ENCODE data around the gene TOMM70.

GRCh38 chr3:100325827-100326226, 75.1 kb downstream of the TOMM70 start:
- TF ChIP-seq USF2 (IDR thresholded peaks at IDR 0.05; ENCODE audit: borderline replicate concordance, low read depth, low read length), result no peak
- TF ChIP-seq NR2F1 (conservative IDR thresholded peaks at IDR 0.05), result no peak
- TF ChIP-seq SMAD1 (IDR thresholded peaks at IDR 0.05; ENCODE audit: low read depth, partially characterized antibody), result no peak
- no peak for TF ChIP-seq CTCF (IDR thresholded peaks at IDR 0.05 in 2 of 3, conservative IDR thresholded peaks at IDR 0.05 in 1 of 3; ENCODE audit: control insufficient read depth in 2 of 3, extremely low read depth in 1 of 3, insufficient read depth in 1 of 3, low read depth in 3 of 3, low read length in 3 of 3)
- no peak for TF ChIP-seq POLR2A (IDR thresholded peaks at IDR 0.05; ENCODE audit: low read depth, low read length)
- no peak for TF ChIP-seq EP300 (IDR thresholded peaks at IDR 0.05; ENCODE audit: borderline replicate concordance in 1 of 2, control insufficient read depth in 1 of 2, low read depth in 2 of 2, low read length in 2 of 2)
- no peak for TF ChIP-seq CEBPB (IDR thresholded peaks at IDR 0.05; ENCODE audit: borderline replicate concordance in 1 of 2, low read depth in 2 of 2, low read length in 2 of 2)
- TF ChIP-seq ZBTB40 (IDR thresholded peaks at IDR 0.05; ENCODE audit: borderline replicate concordance), result no peak
- no peak for TF ChIP-seq CREB1 (IDR thresholded peaks at IDR 0.05; ENCODE audit: low read depth)
- no peak for TF ChIP-seq BACH1 (IDR thresholded peaks at IDR 0.05; ENCODE audit: borderline replicate concordance)
- no peak for TF ChIP-seq CHD2 (IDR thresholded peaks at IDR 0.05; ENCODE audit: borderline replicate concordance, low read depth, low read length)
- no peak for TF ChIP-seq RAD21 (IDR thresholded peaks at IDR 0.05; ENCODE audit: insufficient read depth, low read depth, low read length)
- no peak for TF ChIP-seq ZZZ3 (IDR thresholded peaks at IDR 0.05; ENCODE audit: control insufficient read depth, insufficient read length, low read depth)
- TF ChIP-seq RELB (IDR thresholded peaks at IDR 0.05; ENCODE audit: low read depth), result no peak
